Measurements from ENCODE around the gene PKM. TPM values are rescaled to one million over a fixed set of nuclear protein-coding genes. Genes with fewer than 3 reads are reported as not detected.
A peak's percentile ranks its signal among the peaks of the same experiment; 100 is the strongest.

The PKM gene
- total RNA-seq, 1 experiment from 2014 or later = 1,809 TPM

DNA sequence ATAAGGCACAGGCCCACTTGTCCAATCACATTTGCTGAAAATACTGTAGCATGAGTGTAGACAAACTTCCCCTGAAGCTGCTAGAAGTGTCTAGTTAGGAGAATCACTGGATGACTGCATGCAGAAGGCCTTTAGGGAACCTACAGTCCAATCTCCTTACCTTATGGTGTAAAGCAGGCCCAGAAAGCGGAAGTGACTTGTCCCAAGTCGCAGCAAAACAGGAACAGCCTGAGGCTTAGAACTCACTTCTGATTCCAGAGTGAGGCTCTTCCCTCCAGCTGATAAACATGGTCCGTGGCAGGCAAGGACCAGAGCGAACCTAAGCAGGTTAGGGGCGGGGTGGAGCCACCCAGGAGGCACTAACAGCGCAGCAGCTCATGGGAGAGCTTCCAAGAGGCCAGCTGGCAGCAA, 35.9 kb downstream of the PKM start:
- ChIA-PET POLR2A (ENCODE audit: unreplicated experiment) (no interaction called here), CTCF (interaction anchor here (0.5 to 0.6 kb wide), 2 partner anchors 38 to 451 kb away, joined by 3 to 11 read pairs; no protein-coding TSS in a partner anchor)
- TF ChIP-seq, protein P1, sequence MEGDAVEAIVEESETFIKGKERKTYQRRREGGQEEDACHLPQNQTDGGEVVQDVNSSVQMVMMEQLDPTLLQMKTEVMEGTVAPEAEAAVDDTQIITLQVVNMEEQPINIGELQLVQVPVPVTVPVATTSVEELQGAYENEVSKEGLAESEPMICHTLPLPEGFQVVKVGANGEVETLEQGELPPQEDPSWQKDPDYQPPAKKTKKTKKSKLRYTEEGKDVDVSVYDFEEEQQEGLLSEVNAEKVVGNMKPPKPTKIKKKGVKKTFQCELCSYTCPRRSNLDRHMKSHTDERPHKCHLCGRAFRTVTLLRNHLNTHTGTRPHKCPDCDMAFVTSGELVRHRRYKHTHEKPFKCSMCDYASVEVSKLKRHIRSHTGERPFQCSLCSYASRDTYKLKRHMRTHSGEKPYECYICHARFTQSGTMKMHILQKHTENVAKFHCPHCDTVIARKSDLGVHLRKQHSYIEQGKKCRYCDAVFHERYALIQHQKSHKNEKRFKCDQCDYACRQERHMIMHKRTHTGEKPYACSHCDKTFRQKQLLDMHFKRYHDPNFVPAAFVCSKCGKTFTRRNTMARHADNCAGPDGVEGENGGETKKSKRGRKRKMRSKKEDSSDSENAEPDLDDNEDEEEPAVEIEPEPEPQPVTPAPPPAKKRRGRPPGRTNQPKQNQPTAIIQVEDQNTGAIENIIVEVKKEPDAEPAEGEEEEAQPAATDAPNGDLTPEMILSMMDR (conservative IDR thresholded peaks at IDR 0.05) = no peak
- no peak for TF ChIP-seq EZH2 (IDR thresholded peaks at IDR 0.05; ENCODE audit: low read depth)
- Histone ChIP-seq H3F3A (ENCODE audit: insufficient read depth, low read depth) (peaks cover 47% of the 10 kb centered on the region), H3K4me1 (replicated peaks; ENCODE audit: insufficient read depth) (peaks cover 10% of the 10 kb centered on the region), H3K4me2 (peak overlapping the region; percentile 19; the same call in 1 of the 2 replicates), H3K27ac (peak overlapping the region; percentile 55), H3K4me3 (no peak overlapping the region), H4K20me1 (ENCODE audit: insufficient read depth) (peaks cover 4% of the 10 kb centered on the region), H3K79me2 (ENCODE audit: low read depth) (no peaks in the 10 kb centered on the region), H3K9me3 (ENCODE audit: insufficient read depth, low read depth) (no peaks in the 10 kb centered on the region), H2AFZ (no peak overlapping the region; the same call in 1 of the 2 replicates), H3K9me2 (ENCODE audit: insufficient read depth) (no peaks in the 10 kb centered on the region), H3K36me3 (ENCODE audit: low read depth) (peaks cover 13% of the 10 kb centered on the region), H3K27me3 (ENCODE audit: insufficient read depth, low read depth) (no peaks in the 10 kb centered on the region)
- peak in 1 of 2 experiments; percentile 89 for DNase-seq
- intact Hi-C loops (cut with micrococcal nuclease; ENCODE audit: unreplicated experiment) = no loop called here
- BruUV-seq (replicated peaks) = no TSS peak

DNA sequence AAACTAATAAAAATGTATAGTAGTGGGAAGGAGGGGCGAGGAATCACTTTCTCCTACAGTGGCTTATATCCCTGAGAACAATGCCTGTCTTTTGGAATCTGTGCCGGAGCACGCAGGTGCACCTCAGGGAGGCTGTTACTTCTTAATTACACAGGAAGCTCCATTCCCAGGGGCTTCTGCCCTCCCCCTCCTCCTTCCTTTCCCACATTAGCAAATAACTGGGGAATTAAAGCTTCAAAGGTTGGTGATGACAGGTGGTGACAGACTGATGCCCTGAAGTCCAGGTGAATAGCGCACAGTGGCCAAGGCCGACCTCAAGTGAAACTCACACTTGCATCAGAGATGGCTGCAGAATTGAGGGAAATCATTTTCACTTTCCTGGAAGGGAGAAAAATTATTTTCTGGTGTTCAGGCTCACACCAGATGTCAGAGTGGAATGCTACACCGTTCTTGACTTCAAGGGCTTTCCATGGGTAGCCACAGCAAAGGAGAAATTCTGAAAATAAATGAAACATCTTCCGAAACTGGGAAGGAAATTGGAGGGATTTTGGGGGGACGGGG, 37.1 kb downstream of the PKM start:
- Histone ChIP-seq H3K4me1 (replicated peaks; ENCODE audit: insufficient read depth) (peaks cover 10% of the 10 kb centered on the region), H3K4me2 (no peak overlapping the region), H3K79me2 (ENCODE audit: low read depth) (no peaks in the 10 kb centered on the region), H3K27ac (no peak overlapping the region), H3F3A (ENCODE audit: insufficient read depth, low read depth) (peaks cover 36% of the 10 kb centered on the region), H3K4me3 (no peak overlapping the region), H4K20me1 (ENCODE audit: insufficient read depth) (0 out of 2 replicates have a peak, but pooled peaks cover 2% of the 10 kb centered on the region), H3K9me3 (ENCODE audit: insufficient read depth, low read depth) (no peaks in the 10 kb centered on the region), H3K9me2 (ENCODE audit: insufficient read depth) (no peaks in the 10 kb centered on the region), H2AFZ (no peak overlapping the region), H3K36me3 (ENCODE audit: low read depth) (peaks cover 6% of the 10 kb centered on the region; the same call in 1 of the 2 replicates), H3K27me3 (ENCODE audit: insufficient read depth, low read depth) (no peaks in the 10 kb centered on the region)
- no TSS peak for BruUV-seq (replicated peaks)
- no peak for TF ChIP-seq EZH2 (IDR thresholded peaks at IDR 0.05; ENCODE audit: low read depth)
- TF ChIP-seq, protein P1 (conservative IDR thresholded peaks at IDR 0.05) = no peak
- intact Hi-C loops (cut with micrococcal nuclease; ENCODE audit: unreplicated experiment) = no loop called here
- POLR2A ChIA-PET (ENCODE audit: unreplicated experiment) = no interaction called here
- CTCF ChIA-PET = no interaction called here
- DNase-seq = no peak

DNA sequence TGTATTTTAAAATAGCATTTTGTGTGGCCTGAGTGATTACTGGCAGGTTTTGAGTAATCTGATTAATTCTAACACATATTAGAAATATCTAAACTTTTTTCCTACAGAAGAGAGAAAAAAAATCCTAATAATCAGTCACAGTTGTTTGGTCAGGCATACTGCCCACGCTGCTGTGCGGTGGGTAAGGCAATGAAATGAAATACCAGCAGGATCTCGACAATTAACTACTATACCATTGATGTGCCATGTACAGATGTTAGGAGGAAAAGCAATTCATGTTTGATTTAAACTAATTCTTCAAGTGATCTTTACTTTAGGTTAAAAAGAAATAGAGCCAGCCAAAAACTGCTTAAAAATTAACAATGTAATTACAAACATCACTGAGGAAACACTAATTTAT, 38.6 kb downstream of the PKM start:
- BruUV-seq (replicated peaks) = no TSS peak
- ChIA-PET CTCF (no interaction called here), POLR2A (ENCODE audit: unreplicated experiment) (no interaction called here)
- Histone ChIP-seq H3K4me2 (no peak overlapping the region), H3F3A (ENCODE audit: insufficient read depth, low read depth) (peaks cover 25% of the 10 kb centered on the region), H3K27me3 (ENCODE audit: insufficient read depth, low read depth) (no peaks in the 10 kb centered on the region), H4K20me1 (ENCODE audit: insufficient read depth) (no peaks in the 10 kb centered on the region), H3K9me2 (ENCODE audit: insufficient read depth) (no peaks in the 10 kb centered on the region), H3K9me3 (ENCODE audit: insufficient read depth, low read depth) (no peaks in the 10 kb centered on the region), H3K4me1 (replicated peaks; ENCODE audit: insufficient read depth) (peaks cover 18% of the 10 kb centered on the region), H3K4me3 (no peak overlapping the region), H2AFZ (no peak overlapping the region), H3K36me3 (ENCODE audit: low read depth) (no peaks in the 10 kb centered on the region), H3K27ac (no peak overlapping the region), H3K79me2 (ENCODE audit: low read depth) (no peaks in the 10 kb centered on the region)
- intact Hi-C loops (cut with micrococcal nuclease; ENCODE audit: unreplicated experiment) = no loop called here
- TF ChIP-seq, protein P1 (conservative IDR thresholded peaks at IDR 0.05) = no peak
- no peak for TF ChIP-seq EZH2 (IDR thresholded peaks at IDR 0.05; ENCODE audit: low read depth)
- no peak for DNase-seq
